Activated B cell treated with CpG ODN at 0.5 μM for 24 hours (primary cell): ENCODE results near the gene XPC. TPM values are rescaled to one million over a fixed set of nuclear protein-coding genes. Genes with fewer than 3 reads are reported as not detected.
A peak's percentile ranks its signal among the peaks of the same experiment; 100 is the strongest.

ENCODE experiments used
- ATAC-seq: fragments of 200-7000 bp; cut with Tn5 transposase; one replicate; pipeline ENCODE4 v1.10.0; 2021; ENCODE audit warnings: low read depth, mild to moderate bottlenecking, moderate library complexity
- CTCF ChIA-PET: fragments of 350-600 bp; sonication (Branson Sonifier 250); formaldehyde crosslinking; loops from one replicate; lab custom pipeline; 2021; ENCODE audit warnings: antibody characterized with exemption; lab: Charles Lee
- POLR2A ChIA-PET: fragments of 350-600 bp; sonication (Branson Sonifier 250); formaldehyde crosslinking; loops from one replicate; lab custom pipeline; 2021; ENCODE audit warnings: antibody characterized with exemption; lab: Charles Lee
- DNase-seq: peaks from one replicate; pipeline ENCODE4 v3.0.0; 2022
- H3K27ac Mint-ChIP-seq: one replicate; pipeline ENCODE4 v1.8.0; 2020; ENCODE audit warnings: mixed read lengths
- H3K27me3 Mint-ChIP-seq: one replicate; pipeline ENCODE4 v1.8.0; 2021; ENCODE audit warnings: mixed read lengths
- H3K36me3 Mint-ChIP-seq: one replicate; pipeline ENCODE4 v1.8.0; 2021; ENCODE audit warnings: low read depth, mixed read lengths
- H3K4me1 Mint-ChIP-seq: one replicate; pipeline ENCODE4 v1.8.0; 2021; ENCODE audit warnings: mixed read lengths
- H3K4me3 Mint-ChIP-seq: one replicate; pipeline ENCODE4 v1.8.0; 2020; ENCODE audit warnings: mild to moderate bottlenecking, mixed read lengths
- H3K9me3 Mint-ChIP-seq: one replicate; pipeline ENCODE4 v1.8.0; 2020; ENCODE audit warnings: mixed read lengths
- intact Hi-C: fragments of 100-400 bp; cut with micrococcal nuclease; formaldehyde crosslinking; loops from one replicate; pipeline ENCODE4 v1.15.1; 2024
- total RNA-seq: library from RNA; stranded (reverse); gene quantifications from 2 replicates; pipeline ENCODE4 v1.2.3, GENCODE V29; 2022
- TF ChIP-seq, protein P1 (sequence below): fragments of 200-600 bp; IDR thresholded peaks from one replicate; pipeline ENCODE4 v1.8.0; 2022; ENCODE audit warnings: antibody characterized with exemption, mild to moderate bottlenecking

The XPC gene
- total RNA-seq, 1 donor from 2014 or later, result 35.4 TPM

DNA sequence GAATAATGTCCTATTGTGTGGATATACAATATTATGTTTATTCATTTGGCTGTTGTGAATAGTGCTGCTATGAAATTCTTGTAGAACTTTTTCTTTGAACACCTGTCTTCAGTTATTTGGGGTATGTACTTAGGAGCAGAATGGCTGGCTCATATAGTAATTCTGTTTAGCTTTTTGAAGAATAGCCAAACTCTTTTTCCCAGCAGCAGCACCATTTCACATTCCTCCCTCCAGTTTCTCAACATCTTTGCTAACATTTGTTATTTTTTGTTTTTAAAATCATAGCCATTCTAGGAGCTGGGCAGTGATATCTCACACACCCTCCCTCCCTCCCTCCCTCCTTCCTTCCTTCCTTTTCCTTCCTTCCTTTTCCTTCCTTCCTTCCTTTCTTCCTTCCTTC is 40.0 kb upstream of the XPC start:
- TF ChIP-seq, protein P1, sequence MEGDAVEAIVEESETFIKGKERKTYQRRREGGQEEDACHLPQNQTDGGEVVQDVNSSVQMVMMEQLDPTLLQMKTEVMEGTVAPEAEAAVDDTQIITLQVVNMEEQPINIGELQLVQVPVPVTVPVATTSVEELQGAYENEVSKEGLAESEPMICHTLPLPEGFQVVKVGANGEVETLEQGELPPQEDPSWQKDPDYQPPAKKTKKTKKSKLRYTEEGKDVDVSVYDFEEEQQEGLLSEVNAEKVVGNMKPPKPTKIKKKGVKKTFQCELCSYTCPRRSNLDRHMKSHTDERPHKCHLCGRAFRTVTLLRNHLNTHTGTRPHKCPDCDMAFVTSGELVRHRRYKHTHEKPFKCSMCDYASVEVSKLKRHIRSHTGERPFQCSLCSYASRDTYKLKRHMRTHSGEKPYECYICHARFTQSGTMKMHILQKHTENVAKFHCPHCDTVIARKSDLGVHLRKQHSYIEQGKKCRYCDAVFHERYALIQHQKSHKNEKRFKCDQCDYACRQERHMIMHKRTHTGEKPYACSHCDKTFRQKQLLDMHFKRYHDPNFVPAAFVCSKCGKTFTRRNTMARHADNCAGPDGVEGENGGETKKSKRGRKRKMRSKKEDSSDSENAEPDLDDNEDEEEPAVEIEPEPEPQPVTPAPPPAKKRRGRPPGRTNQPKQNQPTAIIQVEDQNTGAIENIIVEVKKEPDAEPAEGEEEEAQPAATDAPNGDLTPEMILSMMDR, result no peak
- Mint-ChIP-seq H3K27me3 (peaks cover 6% of the 10 kb centered on the region), H3K4me3 (no peak overlapping the region), H3K27ac (no peak overlapping the region), H3K9me3 (peaks cover 17% of the 10 kb centered on the region), H3K36me3 (peaks cover 2% of the 10 kb centered on the region), H3K4me1 (no peaks in the 10 kb centered on the region)
- no peak for DNase-seq
- POLR2A ChIA-PET, result interaction anchor here (0.6 kb wide), 1 partner anchor 10 kb away, joined by 4 read pairs; no protein-coding TSS in a partner anchor
- CTCF ChIA-PET, result no interaction called here
- no peak for ATAC-seq
- intact Hi-C loops, result no loop called here

DNA sequence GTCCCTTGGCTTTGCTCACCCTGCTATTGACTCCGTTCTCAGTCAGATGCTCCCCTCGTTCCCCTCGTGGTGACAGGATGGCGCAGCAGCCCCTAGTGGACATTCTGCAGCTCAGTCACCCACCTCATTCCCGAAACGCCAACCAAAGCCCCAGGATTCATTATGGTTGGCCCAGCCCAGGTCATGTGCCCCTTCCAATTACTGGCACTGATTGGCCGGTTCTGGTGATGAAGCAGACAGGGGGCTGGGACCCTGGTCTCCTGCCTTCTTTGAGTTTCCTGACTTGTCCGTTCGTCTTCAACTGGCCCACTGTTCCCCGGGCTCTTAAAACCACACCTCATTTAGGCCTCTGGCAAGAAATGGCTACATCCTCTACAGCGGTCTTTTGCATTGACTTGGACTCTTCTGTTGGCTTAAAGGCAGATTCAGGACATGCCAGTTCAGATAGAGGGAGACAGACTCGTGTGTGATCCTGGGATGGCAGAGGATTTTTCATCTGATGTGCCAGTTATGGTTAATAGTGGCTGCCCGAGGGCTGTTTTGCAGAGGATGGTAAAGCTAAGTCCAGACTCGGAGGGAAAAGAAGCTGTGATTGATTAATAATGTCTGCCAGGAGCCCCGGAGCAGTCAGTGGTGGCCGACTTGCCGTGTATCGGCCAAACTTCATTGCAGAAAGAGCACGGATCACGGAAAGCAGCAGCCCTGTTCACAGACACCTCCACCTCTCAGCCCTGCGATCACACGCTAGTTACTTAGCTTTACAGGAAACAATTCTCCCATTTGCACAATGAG is 38.1 kb upstream of the XPC start:
- peak overlapping the region; percentile 40 for H3K4me3 Mint-ChIP-seq
- CTCF ChIA-PET, result no interaction called here
- ATAC-seq, result peak; percentile 56

DNA sequence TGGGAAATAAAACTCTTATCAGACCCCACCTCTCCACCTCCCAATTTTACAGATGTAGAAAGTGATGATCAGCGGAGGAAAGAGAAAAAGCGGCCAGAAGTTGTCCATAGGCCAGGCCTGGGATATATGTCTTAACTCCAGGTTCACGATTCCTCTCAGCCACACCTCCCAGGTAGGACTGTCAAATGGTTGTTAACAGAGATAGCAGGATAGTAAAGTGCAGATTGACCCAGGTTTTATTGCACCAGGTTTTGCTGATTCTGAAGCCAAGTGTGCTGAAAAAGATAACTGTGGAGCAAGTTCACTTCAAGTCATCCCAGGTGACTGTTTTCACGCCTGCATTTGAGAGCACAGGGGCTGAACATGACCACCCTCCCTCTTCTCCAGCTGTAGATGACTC is 36.4 kb upstream of the XPC start:
- CTCF ChIA-PET, result no interaction called here
- no peak for ATAC-seq
- intact Hi-C loops, result no loop called here

More for the DNA sequence above, 38.1 kb upstream of the XPC start:
- Mint-ChIP-seq H3K27ac (no peak overlapping the region), H3K4me1 (no peaks in the 10 kb centered on the region), H3K9me3 (peaks cover 8% of the 10 kb centered on the region), H3K27me3 (no peaks in the 10 kb centered on the region), H3K36me3 (no peaks in the 10 kb centered on the region)
- intact Hi-C loops, result no loop called here
- POLR2A ChIA-PET, result no interaction called here
- TF ChIP-seq, protein P1, result no peak
- DNase-seq, result no peak

DNA sequence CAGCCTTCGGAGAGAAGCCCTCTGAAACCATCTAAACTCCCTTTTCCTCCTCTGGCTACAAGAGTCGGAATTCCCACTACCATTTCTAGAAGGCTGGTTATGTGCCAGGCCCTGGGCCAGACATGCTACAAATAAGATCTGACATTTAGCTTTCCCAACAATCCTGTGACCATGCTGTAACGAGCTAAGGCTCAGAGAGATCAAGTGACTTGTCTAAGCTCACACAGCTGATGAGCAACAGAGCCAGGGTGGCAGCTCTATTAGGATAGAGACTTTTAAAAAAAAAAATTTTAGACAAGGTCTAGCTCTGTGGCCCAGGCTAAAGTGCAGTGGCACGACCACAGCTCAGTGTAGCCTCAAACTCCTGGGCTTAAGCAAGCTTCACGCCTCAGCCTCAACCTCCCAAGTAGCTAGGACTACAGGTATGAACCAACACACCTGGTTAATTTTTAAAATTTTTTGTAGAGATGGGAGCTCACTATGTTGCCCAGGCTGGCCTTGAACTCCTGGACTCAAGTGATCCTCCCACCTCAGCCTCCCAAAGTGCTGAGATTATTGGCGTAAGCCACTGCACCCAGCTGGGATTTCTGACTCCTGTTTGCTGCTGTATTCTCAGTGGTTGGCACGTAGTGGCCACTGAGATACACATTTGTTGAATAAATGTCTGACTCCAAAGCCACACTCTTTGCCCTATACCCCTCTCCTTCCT is 34.8 kb upstream of the XPC start:
- no peaks in the 10 kb centered on the region for H3K4me1 Mint-ChIP-seq
- TF ChIP-seq, protein P1, result no peak
- no peaks in the 10 kb centered on the region for H3K36me3 Mint-ChIP-seq
- intact Hi-C loops, result no loop called here
- DNase-seq (no peak), ATAC-seq (no peak)
- H3K27me3 Mint-ChIP-seq, result no peaks in the 10 kb centered on the region
- CTCF ChIA-PET, result interaction anchor here (0.7 to 3.4 kb wide), 2 partner anchors 10 to 708 kb away, joined by 3 to 16 read pairs; no protein-coding TSS in a partner anchor
- no peak overlapping the region for H3K27ac Mint-ChIP-seq
- POLR2A ChIA-PET, result no interaction called here
- no peaks in the 10 kb centered on the region for H3K9me3 Mint-ChIP-seq
- H3K4me3 Mint-ChIP-seq, result no peak overlapping the region

More for the DNA sequence above, 36.4 kb upstream of the XPC start:
- no peak for DNase-seq
- TF ChIP-seq, protein P1, result no peak
- Mint-ChIP-seq H3K27me3 (no peaks in the 10 kb centered on the region), H3K9me3 (peaks cover 1% of the 10 kb centered on the region), H3K4me3 (no peak overlapping the region), H3K4me1 (no peaks in the 10 kb centered on the region), H3K36me3 (no peaks in the 10 kb centered on the region), H3K27ac (no peak overlapping the region)
- POLR2A ChIA-PET, result no interaction called here

DNA sequence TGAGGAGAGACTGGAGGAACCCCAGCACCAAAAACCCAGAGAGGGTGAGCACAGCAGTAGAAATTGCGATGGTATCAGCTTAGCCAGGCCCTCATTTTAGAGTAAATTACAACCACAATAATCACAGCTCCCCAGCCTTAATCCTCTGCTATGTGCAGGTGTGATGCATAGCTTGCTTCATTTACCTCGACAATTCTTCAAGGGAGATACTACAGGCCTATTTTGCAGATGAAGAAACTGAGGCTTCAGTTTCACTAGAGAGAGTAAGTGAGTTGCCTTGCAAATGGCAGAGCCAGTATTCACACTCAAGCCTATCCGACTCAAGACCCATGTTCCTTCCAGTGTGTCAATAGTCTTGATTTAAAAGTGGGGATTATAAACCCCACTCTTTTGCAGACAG is 33.6 kb upstream of the XPC start:
- Mint-ChIP-seq H3K27me3 (no peaks in the 10 kb centered on the region), H3K4me1 (no peaks in the 10 kb centered on the region), H3K9me3 (no peaks in the 10 kb centered on the region), H3K36me3 (no peaks in the 10 kb centered on the region), H3K27ac (no peak overlapping the region), H3K4me3 (no peak overlapping the region)
- POLR2A ChIA-PET, result interaction anchor here (0.9 kb wide), 1 partner anchor 34 kb away, joined by 3 read pairs; the partner anchor contains the start of genes LSM3 and XPC
- CTCF ChIA-PET, result interaction anchor here (3.4 kb wide), 1 partner anchor 8 kb away, joined by 16 read pairs; no protein-coding TSS in a partner anchor
- TF ChIP-seq, protein P1, result no peak
- DNase-seq (no peak), ATAC-seq (no peak)
- intact Hi-C loops, result no loop called here
